ENCODE measurements around the gene ABHD16A. TPM values are rescaled to one million over a fixed set of nuclear protein-coding genes. Genes with fewer than 3 reads are reported as not detected.

Gene ABHD16A
- total RNA-seq, 1 experiment from 2014 or later = 75.6 TPM

DNA sequence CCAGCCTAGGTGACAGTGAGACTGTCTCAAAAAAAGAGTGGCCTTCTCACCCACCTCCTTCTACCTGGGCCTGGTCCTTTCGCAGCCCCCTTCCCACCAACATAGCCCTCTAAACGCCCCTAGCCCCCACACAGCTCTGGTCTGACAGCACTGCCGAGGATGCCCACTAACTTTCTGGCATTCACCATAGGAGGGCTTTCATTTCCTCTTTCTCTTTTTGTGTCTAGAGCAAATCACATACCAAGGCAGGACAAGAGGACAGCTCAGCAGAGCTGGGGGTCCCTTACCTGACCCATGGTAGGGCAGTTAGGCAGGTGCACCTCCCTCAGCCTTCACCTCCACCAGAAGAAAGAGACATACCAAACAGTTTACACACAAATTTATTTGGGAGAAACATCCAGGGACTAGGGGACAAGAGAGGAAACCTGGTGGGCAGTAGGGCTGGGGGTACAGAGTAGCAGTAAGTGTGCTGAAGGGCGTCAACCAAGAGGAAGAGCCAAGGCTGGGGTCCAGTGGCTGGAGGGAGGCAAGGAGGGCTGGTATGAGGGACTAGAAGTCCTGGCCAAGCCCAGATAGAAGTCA is 26.7 kb downstream of the ABHD16A start:
- DNase-seq (ENCODE audit: low read depth) = no peak
- in situ Hi-C loops (cut with HindIII; ENCODE audit: low pct_unique_long_range_greater_than_20kb, low sequenced_read_pairs) = no loop called here

DNA sequence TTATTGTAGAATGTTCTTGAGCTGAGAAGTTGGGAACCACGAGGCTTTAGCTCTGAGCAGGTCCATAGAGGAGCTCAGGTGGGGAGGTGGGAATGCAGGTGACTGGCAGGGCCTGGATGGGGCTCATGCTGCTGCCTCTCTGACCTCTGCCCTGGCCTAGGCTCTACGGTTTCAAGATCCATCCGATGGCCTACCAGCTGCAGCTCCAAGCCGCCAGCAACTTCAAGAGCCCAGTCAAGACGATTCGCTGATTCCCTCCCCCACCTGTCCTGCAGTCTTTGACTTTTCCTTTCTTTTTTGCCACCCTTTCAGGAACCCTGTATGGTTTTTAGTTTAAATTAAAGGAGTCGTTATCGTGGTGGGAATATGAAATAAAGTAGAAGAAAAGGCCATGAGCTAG is 33.4 kb downstream of the ABHD16A start, which contains the start of gene LY6G5B:
LY6G5B (plus strand) TSS at position 301 of the 400 bp plus-strand sequence. CDS start 975 bp downstream, outside the sequence.
- in situ Hi-C loops (cut with HindIII; ENCODE audit: low pct_unique_long_range_greater_than_20kb, low sequenced_read_pairs) = no loop called here
- no peak for DNase-seq (ENCODE audit: low read depth)

DNA sequence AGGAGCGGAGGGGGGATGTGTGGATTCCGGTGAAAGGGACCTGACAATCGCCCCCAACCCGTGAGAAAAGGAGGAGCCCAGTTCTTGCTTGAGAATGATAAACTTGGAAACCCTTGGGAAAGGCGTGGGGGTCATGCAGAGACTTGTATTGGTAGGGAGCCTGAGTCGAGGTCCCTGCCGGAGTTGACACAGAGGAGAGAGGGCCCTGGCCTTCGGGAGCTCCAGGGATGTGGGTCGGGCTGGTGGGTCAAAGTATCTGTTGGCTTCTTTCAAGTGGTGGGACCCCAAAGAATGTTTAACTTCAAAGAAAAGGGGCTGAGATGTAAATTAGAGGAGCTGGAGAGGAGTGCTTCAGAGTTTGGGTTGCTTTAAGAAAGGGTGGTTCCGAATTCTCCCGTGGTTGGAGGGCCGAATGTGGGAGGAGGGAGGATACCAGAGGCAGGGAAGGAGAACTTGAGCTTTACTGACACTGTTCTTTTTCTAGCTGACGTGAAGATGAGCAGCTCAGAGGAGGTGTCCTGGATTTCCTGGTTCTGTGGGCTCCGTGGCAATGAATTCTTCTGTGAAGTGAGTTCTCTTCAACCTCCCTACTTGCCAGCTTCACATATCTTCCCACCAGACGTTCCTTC is 36.7 kb downstream of the ABHD16A start:
- no peak for DNase-seq (ENCODE audit: low read depth)
- in situ Hi-C loops (cut with HindIII; ENCODE audit: low pct_unique_long_range_greater_than_20kb, low sequenced_read_pairs) = no loop called here

DNA sequence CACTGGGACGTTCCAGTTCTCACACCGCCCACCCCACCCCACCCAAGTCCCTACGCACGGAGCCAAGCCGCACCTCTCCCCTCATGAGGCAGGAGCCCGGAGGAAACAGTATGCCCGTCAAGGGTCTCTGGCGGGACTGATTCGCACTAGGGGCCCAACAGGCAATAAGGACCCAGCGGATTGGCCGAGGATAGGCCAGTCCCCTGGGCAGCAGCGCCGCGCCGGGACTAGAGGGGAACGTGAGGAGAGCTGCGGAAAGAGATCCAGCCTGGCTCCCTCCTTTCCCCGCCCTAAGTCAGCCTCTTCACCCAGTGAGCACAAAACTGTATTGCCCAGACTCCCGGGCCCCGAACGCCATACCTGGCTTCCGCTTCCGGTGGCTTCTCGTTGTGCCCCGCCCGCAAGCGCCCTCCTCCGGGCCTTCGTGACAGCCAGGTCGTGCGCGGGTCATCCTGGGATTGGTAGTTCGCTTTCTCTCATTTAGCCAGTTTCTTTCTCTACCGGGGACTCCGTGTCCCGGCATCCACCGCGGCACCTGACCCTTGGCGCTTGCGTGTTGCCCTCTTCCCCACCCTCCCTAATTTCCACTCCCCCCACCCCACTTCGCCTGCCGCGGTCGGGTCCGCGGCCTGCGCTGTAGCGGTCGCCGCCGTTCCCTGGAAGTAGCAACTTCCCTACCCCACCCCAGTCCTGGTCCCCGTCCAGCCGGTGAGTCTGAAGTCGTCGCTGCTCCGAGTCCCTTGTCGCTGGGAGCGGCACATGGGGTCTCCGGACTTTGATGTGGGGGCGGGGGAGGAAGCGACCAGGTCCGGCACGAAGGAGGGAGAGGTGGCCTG is 37.4 kb downstream of the ABHD16A start, which contains the start of gene CSNK2B:
CSNK2B (plus strand) TSS at position 580 of the 836 bp plus-strand sequence. CDS start 752 bp downstream, outside the sequence.
- DNase-seq (ENCODE audit: low read depth) = peak; percentile 98

DNA sequence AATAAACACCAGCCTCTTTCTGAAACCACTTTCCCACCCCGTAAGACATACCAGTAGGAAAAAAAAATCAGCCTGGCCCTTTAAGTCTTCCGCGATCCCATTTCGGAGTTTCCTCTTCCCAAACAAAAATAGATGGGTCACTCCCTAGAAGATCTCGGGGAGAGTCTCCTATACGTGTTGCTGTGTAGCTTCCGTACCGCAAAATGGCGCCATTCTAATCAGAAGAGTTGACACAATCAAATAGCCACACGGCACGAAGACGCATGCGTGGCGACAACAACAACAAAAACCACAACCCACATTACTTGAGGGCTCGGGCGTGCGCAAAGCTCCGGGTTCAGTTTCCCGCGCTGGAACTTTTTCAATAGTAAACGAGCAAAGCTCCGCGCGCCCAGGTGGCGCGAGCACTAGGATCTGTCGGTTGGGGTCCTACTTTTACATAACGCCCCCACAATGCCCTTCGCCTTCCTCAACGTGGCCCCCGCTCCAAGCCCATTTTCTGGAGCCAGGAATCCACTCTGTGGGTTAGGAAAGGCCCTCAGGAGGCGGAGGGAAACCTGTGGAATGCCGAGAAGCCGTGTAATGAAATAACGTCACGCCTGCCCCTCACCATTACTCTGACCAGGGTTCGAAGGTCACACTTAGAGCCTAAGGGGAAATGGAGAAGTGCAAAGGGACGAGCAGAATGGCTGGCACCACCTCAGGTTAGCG is 38.2 kb downstream of the ABHD16A start, which contains the start of gene GPANK1:
GPANK1 (minus strand) TSS at position 208 of the 711 bp plus-strand sequence. CDS start 519 bp downstream, outside the sequence.
- in situ Hi-C loops (cut with HindIII; ENCODE audit: low pct_unique_long_range_greater_than_20kb, low sequenced_read_pairs) = no loop called here
- DNase-seq (ENCODE audit: low read depth) = peak; percentile 87

More for the DNA sequence above, 37.4 kb downstream of the ABHD16A start, which contains the start of gene CSNK2B:
- in situ Hi-C loops (cut with HindIII; ENCODE audit: low pct_unique_long_range_greater_than_20kb, low sequenced_read_pairs) = no loop called here

DNA sequence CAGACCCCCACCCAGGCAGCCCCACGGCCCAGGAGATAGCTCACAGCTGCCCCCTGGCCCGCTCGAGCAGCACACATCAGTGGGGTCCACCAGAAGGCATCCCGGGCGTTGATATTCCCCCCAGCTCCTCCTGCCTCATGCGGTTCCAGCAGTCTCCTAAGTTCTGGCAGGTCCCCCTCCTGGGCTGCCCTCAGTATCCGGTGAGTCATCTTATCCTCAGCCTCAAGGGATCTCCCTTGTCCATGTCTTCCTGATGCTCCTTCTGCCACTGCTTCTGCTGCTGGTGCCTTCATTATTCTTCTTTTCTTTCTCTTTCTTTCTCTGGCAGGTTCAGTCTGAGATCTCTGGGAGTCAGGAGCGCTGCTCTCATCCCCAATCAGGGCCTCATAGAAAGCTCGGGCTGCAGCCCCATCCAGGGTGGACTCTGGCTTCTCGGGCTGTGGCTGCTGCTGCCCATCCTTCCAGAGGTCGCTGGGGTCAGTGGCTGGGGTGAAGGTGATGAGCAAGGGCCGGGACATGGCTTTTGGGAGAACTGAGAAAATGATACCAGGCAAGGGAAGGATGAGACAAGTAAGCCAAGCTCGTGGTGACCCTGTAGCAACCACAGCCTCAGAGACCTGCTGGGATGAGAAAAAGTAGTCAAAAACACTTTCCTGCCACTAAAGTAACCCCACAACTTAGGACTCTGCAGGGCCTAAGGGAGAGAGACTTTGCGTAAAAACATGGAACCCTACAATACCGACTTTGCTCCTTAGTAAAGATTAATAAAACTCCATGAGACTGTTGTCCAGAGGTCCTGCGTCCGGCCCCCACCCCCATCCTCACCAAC is 38.9 kb downstream of the ABHD16A start:
- in situ Hi-C loops (cut with HindIII; ENCODE audit: low pct_unique_long_range_greater_than_20kb, low sequenced_read_pairs) = no loop called here
- DNase-seq (ENCODE audit: low read depth) = peak; percentile 34

DNA sequence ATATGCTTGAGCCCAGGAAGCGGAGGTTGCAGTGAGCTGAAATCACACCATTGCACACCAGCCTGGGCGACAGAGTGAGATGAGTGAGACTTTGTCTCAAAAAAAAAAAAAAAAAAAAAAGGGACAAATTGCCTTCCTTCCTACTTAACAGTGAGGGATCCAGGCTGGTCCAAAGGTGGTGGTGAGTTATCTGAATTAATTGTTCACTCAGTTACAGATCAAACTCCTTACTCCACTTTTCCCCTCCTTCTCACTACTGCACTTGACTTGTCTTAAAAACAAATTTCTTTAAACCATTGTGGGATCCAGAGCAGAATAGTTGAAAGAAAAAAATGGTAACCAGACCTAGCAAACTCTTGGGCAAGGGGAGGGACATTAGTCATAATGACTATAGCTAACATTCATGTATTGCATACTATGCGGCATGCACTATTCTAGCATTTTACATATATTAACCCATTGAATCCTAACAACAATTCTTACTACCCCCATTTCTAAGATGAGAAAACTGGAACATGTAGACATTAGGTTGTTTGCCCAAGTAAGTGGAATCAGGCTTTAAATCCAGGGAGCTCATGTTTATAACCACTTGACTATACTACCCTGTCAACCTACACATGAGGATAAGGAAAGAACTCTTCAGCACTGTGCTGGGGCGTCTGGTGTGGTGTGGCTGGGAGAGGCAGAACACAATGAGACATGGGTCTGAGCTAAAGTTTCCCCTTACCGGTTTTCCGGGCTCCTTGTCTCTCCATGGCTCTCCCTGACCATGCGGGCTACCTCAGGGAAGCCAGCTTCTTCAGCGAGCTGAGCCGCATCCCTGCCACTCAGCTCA is 39.8 kb downstream of the ABHD16A start:
- DNase-seq (ENCODE audit: low read depth) = no peak
- in situ Hi-C loops (cut with HindIII; ENCODE audit: low pct_unique_long_range_greater_than_20kb, low sequenced_read_pairs) = no loop called here

DNA sequence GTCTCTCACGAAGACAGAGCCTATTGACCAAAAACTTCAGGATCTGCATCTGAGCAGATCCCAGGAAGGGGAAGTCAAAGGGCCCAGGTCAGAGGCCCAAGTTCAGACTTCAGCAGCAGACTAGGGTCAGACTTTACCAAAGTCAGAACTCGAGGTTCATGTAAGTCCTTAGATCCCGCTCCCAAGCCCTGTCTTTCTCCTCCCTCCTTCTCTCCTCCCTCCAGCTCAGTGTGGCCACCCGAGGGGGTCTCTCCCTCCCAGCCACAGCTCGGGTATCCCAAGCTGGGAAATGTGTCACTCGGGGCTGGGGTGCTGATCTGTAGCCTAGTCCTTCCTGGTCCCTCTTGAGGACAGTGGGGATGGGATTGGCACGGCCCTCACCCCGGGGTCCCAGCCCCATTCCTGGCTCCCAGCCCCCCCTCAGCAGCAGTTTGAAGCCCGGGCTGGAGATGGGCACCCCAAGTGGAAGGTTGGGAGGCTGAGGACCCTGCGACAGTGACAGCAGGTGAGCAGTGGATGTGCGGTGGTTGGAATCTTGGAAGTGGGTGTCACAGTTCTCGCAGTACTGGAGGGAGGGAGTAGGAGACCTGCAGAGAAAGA is 40.9 kb downstream of the ABHD16A start:
- no peak for DNase-seq (ENCODE audit: low read depth)
- in situ Hi-C loops (cut with HindIII; ENCODE audit: low pct_unique_long_range_greater_than_20kb, low sequenced_read_pairs) = no loop called here

DNA sequence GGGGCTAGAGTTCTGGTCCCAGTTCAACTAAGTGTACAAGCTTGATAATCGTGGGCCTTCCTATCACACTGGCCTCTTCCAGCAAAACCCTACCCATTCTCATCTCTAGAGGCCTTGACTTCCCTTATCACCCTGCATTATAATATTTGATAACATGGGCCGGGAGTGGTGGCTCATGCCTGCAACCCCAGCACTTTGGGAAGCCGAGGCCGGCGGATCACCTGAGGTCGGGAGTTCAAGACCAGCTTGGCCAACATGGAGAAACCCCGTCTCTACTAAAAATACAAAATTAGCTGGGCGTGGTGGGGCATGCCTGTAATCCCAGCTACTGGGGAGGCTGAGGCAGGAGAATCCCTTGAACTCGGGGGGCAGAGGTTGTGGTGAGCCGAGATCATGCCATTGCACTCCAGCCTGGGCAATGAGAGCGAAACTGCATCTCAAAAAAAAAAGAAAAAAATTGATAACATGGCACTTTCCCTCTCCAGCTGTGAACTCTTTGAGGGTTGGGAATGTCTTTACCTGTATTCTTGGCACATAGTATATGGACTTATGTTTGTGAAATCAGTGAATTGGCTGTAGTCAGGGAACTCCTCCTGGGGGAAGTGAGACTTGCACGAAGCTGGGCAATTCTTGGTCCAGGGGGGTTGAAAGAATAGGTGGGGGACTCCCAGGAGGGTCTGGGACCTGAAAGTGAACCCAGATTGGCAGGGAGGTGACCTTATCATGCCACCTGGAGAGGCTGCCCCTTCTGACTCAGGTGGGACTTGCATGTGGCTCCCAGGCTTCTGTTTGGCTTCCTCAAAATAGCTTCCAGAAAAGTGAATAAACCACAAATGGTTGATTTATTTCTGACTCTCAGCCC is 41.6 kb downstream of the ABHD16A start:
- in situ Hi-C loops (cut with HindIII; ENCODE audit: low pct_unique_long_range_greater_than_20kb, low sequenced_read_pairs) = no loop called here
- no peak for DNase-seq (ENCODE audit: low read depth)

DNA sequence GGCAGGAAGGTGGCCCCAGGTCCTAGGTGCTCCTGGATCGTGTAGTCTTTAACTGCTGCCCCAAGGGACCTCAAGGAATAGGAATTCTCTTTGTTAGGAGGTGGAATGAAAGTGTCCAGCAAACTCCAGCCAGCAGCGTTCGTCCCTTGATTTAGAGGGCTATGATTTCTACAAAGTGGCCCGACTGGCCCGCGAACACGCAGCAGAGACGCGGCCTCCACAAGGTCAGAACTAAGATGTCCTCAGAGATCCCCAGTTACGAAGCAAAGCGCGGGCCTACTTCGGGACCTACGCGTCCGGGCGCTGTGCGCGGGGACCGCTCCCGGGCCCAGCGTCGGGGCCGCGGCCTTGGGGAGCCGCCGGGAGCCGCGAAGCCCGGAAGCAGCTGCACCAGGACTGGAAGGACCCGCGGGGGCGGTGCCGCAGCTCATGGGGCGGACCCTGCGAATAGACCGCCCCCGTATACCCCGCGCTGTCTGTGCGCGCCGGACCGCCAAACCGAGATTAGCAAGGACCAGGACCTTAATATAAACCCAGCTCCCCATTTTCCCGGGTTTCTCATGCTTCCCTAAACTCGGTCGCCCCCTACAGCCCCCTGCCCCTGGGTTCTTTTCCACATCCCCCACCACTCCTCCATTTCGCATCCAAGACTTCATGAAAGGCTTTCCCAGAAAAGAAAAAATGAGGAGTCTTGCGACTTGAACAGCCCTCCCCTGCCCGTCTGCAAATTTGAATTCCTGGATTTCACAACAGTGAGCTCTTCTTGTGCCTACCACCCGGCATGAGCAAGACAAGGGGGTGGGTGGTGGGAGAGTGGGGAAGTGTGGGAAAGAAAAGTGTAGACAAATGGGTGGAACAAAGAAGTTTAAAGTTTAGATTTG is 42.5 kb downstream of the ABHD16A start, which contains the start of gene C6orf47:
C6orf47 (minus strand) TSS at position 398 of the 881 bp plus-strand sequence. CDS start 831 bp downstream, outside the sequence.
- DNase-seq (ENCODE audit: low read depth) = peak; percentile 72
- in situ Hi-C loops (cut with HindIII; ENCODE audit: low pct_unique_long_range_greater_than_20kb, low sequenced_read_pairs) = no loop called here

DNA sequence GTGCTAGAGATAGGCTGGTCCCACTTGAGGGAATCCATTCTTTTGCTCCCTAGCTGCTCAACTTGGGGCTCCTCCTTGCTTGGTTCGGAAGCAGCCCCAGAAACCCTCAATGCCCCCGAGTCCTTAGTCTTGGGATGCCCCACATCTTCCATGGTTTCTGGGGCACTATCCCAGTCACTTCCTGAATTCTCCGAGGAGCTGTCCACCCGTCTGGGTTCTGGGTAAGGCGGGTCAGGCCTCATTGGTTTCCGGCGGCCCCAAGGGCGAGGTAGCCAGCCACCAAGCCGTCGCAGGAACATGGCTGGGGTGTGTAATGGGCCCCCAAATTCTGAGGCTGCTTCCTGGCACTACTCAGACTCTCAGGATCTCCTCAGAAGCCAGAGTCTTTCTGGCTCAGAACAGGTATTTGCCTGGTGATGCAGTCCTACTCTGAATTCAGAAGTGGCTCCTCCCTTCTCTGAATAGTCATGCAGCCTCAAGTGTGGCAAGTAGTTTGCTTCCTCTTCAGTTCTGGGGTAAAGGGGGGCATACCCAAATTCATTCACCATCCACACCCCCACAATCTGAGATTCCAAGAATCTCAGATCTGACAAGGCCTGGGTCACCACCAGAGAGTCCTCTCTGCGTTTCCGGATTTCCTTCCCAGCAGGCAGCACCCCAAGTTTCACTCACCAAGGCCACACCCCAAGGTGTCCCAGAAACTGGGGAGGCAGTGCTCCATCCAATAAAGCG is 43.3 kb downstream of the ABHD16A start:
- no peak for DNase-seq (ENCODE audit: low read depth)
- in situ Hi-C loops (cut with HindIII; ENCODE audit: low pct_unique_long_range_greater_than_20kb, low sequenced_read_pairs) = no loop called here

DNA sequence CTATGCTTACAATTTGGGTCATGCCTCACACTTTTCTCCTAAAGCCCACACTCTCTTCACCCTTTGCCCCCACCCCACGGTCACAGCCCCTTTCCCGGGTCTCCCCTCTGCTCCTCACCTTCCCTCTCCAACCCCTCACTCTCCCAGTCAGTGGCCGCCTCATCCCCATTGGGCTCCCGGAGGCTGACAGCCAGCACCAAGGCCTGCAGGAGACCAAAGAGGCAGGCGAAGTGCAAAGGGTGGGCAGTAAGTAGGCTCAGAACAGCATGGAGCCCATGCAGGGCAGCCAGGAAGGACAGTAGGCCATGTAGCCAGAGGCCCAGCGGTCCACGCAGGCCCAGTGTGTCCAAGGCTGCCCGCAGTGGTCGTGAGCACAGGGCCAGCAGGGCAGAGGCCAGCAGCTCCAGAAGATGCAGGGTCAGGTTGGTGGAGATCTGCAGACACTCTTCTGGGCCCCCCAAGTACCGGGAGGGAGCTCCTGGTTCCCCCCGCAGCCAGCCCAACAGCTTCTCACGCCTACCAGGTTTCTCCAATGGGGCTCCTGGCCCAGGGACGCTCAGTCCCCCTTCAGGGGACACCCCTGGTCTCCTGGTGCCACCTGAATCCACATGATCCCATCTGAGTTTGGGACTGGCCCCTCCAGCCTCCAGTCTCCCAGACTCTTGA is 44.0 kb downstream of the ABHD16A start:
- in situ Hi-C loops (cut with HindIII; ENCODE audit: low pct_unique_long_range_greater_than_20kb, low sequenced_read_pairs) = no loop called here
- no peak for DNase-seq (ENCODE audit: low read depth)

DNA sequence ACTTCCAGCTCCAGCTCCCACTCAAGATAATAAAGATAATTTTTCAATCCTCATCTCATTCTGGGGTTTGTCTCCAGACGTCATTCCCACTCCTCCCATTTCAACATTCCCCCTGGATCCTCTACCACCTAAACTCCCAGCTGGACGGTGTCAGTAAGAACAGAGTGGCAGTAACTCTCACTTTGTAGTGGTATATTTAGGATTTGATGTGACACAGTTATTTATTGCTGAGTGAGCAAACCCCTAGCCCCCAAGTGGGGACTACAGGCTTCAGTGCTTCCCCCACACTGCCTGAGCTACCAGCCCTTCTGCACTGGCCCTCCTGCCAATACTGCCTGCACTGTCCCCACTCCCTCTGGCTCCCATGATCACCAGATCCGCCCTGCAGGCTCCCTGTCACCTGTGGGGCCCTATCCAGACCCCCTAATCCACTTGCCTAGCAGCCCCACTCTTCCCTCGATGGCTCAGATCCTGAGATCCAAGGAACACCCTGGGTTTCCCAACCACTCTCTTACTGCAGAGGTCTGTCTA is 44.9 kb downstream of the ABHD16A start:
- DNase-seq (ENCODE audit: low read depth) = no peak
- in situ Hi-C loops (cut with HindIII; ENCODE audit: low pct_unique_long_range_greater_than_20kb, low sequenced_read_pairs) = no loop called here

Measured in Caki2 (cell line).